ENCODE results near the gene MOCS1.

MOCS1 gene

GRCh38 chr6:39950125-39950720, 16.0 kb upstream of the MOCS1 start:
- Histone ChIP-seq H3K27me3 (no peaks in the 10 kb centered on the region), H3K9ac (no peak overlapping the region), H3K27ac (no peak overlapping the region), H3K9me3 (no peaks in the 10 kb centered on the region; the same call in 1 of the 2 replicates), H3K4me3 (no peak overlapping the region), H3K36me3 (no peaks in the 10 kb centered on the region), H4K20me1 (no peaks in the 10 kb centered on the region), H3K4me2 (no peak overlapping the region), H3K4me1 (no peaks in the 10 kb centered on the region)
- no peak for TF ChIP-seq Cebpa-rat (IDR thresholded peaks at IDR 0.05)

DNA sequence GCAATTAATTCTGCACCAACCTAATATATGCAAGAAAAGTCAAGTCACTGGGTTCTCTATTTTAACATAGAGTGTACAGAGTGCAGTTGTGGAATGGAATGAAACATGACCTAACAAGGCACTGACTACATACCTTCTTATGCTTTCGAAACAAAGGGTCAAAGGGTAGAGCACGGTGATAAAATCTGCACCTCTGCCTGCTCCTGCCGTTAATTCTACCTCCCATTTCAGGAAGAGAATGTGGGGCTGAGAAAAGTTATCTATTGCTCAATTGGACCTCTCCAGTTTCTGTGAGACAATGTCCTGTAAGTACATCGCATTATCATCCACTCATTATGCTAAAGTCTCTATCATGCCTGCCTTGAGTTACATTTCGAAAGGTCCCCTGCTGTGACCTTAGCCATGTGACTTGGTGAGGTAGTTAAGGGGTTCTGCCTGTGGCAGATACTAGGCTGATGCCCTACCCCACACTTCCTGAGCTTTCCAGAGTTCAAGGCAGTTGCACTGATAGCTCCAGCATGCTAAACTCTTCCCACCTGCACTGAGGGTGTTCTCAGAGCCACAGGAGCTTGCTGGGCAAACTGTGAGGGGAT, 14.0 kb upstream of the MOCS1 start:
- no peak overlapping the region for H3K4me2 ChIP-seq
- H3K9me3 ChIP-seq: no peaks in the 10 kb centered on the region
- no peak for TF ChIP-seq Cebpa-rat (IDR thresholded peaks at IDR 0.05)
- no peak overlapping the region for H3K4me3 ChIP-seq
- no peaks in the 10 kb centered on the region for H4K20me1 ChIP-seq
- H3K4me1 ChIP-seq: no peaks in the 10 kb centered on the region
- H3K27me3 ChIP-seq: no peaks in the 10 kb centered on the region
- H3K36me3 ChIP-seq: no peaks in the 10 kb centered on the region
- H3K9ac ChIP-seq: no peak overlapping the region
- H3K27ac ChIP-seq: no peak overlapping the region

DNA sequence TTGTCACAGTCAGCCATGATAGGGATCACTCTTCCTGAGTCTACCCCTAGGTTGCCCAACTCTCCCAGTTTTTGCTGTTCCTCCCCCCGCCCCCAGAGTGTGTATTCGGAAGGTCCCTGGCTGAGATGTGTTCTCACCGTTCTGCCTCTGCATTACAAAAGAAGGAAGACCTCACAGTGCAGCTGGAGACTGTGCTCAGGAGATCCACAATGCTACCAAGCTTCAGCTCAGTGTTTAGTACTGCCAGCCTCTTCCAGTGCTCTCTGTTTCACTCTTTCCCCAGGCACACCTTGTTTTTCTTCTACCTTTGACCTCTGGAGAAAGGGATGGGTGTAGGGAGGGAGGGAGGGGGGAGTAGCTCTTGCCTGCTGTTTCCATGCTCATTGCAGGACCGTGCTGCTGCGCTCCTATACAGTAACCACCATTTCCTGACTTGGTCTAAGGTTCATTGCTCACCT, 13.4 kb upstream of the MOCS1 start:
- Histone ChIP-seq H3K36me3 (no peaks in the 10 kb centered on the region), H4K20me1 (no peaks in the 10 kb centered on the region), H3K4me3 (no peak overlapping the region), H3K27ac (no peak overlapping the region), H3K9ac (no peak overlapping the region), H3K27me3 (no peaks in the 10 kb centered on the region), H3K9me3 (no peaks in the 10 kb centered on the region), H3K4me2 (no peak overlapping the region), H3K4me1 (no peaks in the 10 kb centered on the region)
- TF ChIP-seq Cebpa-rat (IDR thresholded peaks at IDR 0.05): no peak

GRCh38 chr6:39945626-39946025, 11.4 kb upstream of the MOCS1 start:
- TF ChIP-seq Cebpa-rat (IDR thresholded peaks at IDR 0.05): no peak
- no peaks in the 10 kb centered on the region for H3K4me1 ChIP-seq
- H3K9ac ChIP-seq: no peak overlapping the region
- H3K4me2 ChIP-seq: no peak overlapping the region
- H3K9me3 ChIP-seq: no peaks in the 10 kb centered on the region
- H3K27ac ChIP-seq: no peak overlapping the region
- H3K4me3 ChIP-seq: no peak overlapping the region
- H3K36me3 ChIP-seq: no peaks in the 10 kb centered on the region
- H3K27me3 ChIP-seq: no peaks in the 10 kb centered on the region
- H4K20me1 ChIP-seq: no peaks in the 10 kb centered on the region

DNA sequence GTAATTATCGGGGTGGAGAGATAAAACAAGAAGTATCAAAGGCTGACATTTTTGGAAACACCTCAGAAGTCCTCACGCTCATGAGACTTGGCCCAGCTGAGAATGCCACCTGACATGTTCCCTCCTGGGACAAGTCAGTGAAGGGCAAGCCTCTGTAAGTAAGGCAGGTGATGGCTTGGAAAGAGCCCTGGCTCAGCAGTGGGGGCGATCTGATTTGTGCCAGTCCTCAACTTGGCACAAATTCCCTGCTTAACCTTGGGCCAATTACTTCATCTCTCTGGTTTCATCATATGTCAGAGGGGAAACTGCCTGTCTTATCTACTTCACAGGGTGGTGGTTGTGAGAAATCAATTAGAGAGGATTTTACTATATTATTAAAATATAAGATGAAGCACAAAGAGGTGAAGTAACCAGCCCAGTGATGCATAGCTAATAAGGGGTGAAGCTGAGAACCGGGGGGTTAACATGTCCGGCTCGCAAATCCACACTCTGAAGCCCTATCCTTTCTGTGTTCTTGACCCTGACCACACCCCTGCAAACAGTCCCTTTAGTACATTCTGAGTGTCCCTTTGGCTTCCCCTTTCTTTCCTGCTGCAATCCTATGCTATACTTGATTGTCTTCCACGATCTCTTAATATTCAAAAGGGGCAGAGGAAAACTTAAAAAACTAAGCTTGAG, 8.8 kb upstream of the MOCS1 start:
- Histone ChIP-seq H3K4me2 (no peak overlapping the region), H3K4me1 (no peaks in the 10 kb centered on the region), H3K4me3 (no peak overlapping the region), H3K9ac (no peak overlapping the region), H3K36me3 (no peaks in the 10 kb centered on the region), H3K27ac (no peak overlapping the region), H3K27me3 (no peaks in the 10 kb centered on the region), H4K20me1 (no peaks in the 10 kb centered on the region), H3K9me3 (no peaks in the 10 kb centered on the region)
- no peak for TF ChIP-seq Cebpa-rat (IDR thresholded peaks at IDR 0.05)

DNA sequence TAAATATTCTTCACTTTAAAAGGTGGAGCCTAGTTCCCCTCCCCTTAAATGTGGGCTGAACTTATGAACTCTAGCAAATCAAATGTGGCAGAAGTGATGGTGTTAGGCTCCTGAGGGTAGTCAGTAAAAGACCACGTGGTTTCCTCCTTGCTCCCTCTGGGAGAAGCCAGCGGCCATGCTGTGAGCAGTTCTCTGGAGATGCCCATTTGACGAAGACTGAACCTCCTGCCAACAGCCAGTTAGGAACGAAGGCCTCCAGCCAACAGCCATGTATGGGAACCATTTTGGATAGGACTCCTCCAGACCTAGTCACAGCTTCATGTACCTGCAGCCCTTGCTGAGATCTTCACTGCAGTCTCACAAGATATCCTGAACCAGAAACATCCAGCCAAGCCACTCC, 7.6 kb upstream of the MOCS1 start:
- Histone ChIP-seq H3K4me3 (no peak overlapping the region), H3K4me2 (no peak overlapping the region), H3K4me1 (no peaks in the 10 kb centered on the region), H3K9ac (no peak overlapping the region), H3K9me3 (no peaks in the 10 kb centered on the region), H3K27me3 (no peaks in the 10 kb centered on the region), H3K36me3 (no peaks in the 10 kb centered on the region), H4K20me1 (no peaks in the 10 kb centered on the region), H3K27ac (no peak overlapping the region)
- no peak for TF ChIP-seq Cebpa-rat (IDR thresholded peaks at IDR 0.05)

GRCh38 chr6:39941138-39941537, 6.9 kb upstream of the MOCS1 start:
- H4K20me1 ChIP-seq: no peaks in the 10 kb centered on the region
- H3K9ac ChIP-seq: no peak overlapping the region
- no peak overlapping the region for H3K27ac ChIP-seq
- H3K4me2 ChIP-seq: no peak overlapping the region
- no peaks in the 10 kb centered on the region for H3K4me1 ChIP-seq
- no peak for TF ChIP-seq Cebpa-rat (IDR thresholded peaks at IDR 0.05)
- H3K36me3 ChIP-seq: no peaks in the 10 kb centered on the region
- H3K4me3 ChIP-seq: no peak overlapping the region
- no peaks in the 10 kb centered on the region for H3K9me3 ChIP-seq
- no peaks in the 10 kb centered on the region for H3K27me3 ChIP-seq

DNA sequence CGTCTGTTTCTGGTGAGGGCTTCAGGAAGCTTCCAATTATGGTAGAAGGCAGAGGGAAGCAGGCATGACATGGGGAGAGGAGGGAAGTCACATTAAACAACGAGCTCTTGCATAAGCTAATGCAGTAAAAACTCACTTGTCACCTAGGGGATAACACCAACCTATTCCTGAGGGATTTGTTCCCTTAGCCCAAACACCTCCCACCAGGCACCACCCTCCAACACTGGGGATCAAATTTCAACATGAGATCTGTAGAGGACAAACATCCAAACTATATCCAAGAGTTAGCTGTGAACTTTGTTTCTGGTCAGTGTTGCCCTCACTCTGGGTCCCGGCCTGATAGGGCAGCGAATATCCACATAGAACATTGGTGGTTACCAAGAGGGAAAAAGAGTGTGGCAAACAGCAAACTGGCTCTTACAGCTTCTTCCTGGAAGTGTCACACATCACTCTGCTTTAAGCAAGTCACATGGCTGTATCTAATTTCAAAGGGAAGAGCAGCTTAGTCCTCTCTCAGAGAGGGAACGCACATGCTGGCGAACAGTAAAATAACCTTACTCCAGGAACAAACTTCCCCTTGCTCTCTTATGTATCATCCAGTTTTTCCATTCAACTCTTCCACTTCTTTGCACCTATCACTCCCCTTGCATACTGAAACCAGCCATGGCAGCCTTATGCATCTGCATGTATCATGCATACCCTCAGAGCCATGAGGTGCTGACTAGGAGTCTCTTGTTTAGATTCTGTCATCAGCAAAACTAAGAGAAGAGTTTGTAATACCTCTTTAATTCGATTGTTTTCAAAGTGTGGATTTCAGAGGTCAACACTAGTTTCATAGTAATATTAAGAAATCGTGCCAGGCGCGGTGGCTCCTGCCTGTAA, 4.8 kb upstream of the MOCS1 start:
- H3K27me3 ChIP-seq: no peaks in the 10 kb centered on the region
- H3K4me3 ChIP-seq: no peak overlapping the region
- TF ChIP-seq Cebpa-rat (IDR thresholded peaks at IDR 0.05): no peak
- no peaks in the 10 kb centered on the region for H4K20me1 ChIP-seq
- H3K9ac ChIP-seq: no peak overlapping the region
- H3K9me3 ChIP-seq: no peaks in the 10 kb centered on the region
- H3K36me3 ChIP-seq: no peaks in the 10 kb centered on the region
- H3K4me2 ChIP-seq: no peak overlapping the region
- no peaks in the 10 kb centered on the region for H3K4me1 ChIP-seq
- H3K27ac ChIP-seq: no peak overlapping the region

GRCh38 chr6:39937686-39938333, 3.5 kb upstream of the MOCS1 start:
- Histone ChIP-seq H3K4me2 (no peak overlapping the region), H4K20me1 (no peaks in the 10 kb centered on the region), H3K27ac (no peak overlapping the region), H3K9ac (no peak overlapping the region), H3K4me1 (no peaks in the 10 kb centered on the region), H3K4me3 (no peak overlapping the region), H3K36me3 (no peaks in the 10 kb centered on the region), H3K27me3 (no peaks in the 10 kb centered on the region), H3K9me3 (no peaks in the 10 kb centered on the region)
- TF ChIP-seq Cebpa-rat (IDR thresholded peaks at IDR 0.05): no peak

All from BLaER1 (cell line).